Sigmoid colon (tissue), 7 donors: ENCODE measurements around the gene VANGL2. TPM values are rescaled to one million over a fixed set of nuclear protein-coding genes. Genes with fewer than 3 reads are reported as not detected.

Experiments
- DNase-seq: peaks from one replicate; pipeline ENCODE4 v3.0.0-alpha.2; 2019
- H3K27ac ChIP-seq, 4 donors: fragments of 200-600 bp; sonication (generic); one replicate each; pipeline ENCODE4 v1.5.1; 2016 to 2019; ENCODE audit warnings: mild to moderate bottlenecking in 1 of 4
- H3K27me3 ChIP-seq, 3 donors: fragments of 200-600 bp; sonication (generic); one replicate each; pipeline ENCODE4 v1.5.1; 2019; ENCODE audit warnings: mild to moderate bottlenecking in 1 of 3
- H3K36me3 ChIP-seq, 4 donors: fragments of 200-600 bp; sonication (generic); one replicate each; pipeline ENCODE4 v1.5.1; 2016 to 2019
- H3K4me1 ChIP-seq, 4 donors: fragments of 200-600 bp; sonication (generic); one replicate each; pipeline ENCODE4 v1.5.1; 2017 to 2019
- H3K4me3 ChIP-seq, 4 donors: fragments of 200-600 bp; sonication (generic); one replicate each; pipeline ENCODE4 v1.5.1; 2017 to 2019; ENCODE audit warnings: mild to moderate bottlenecking in 2 of 4, moderate library complexity in 1 of 4
- H3K9me3 ChIP-seq, 4 donors: fragments of 200-600 bp in 3 of 4; sonication (generic) in 3 of 4; one replicate each; pipeline versions ENCODE4 v1.5.1 to v1.6.1; 2013 to 2019
- EP300 ChIP-seq, 4 donors: sonication (generic); formaldehyde crosslinking; IDR thresholded peaks; one replicate each; pipeline ENCODE4 v1.6.1; 2017; ENCODE audit warnings: antibody characterized with exemption in 4 of 4
- POLR2A ChIP-seq, 2 donors: fragments of 450-650 bp; IDR thresholded peaks; one replicate each; pipeline ENCODE4 v1.6.1; 2016; ENCODE audit warnings: antibody characterized with exemption in 2 of 2, mild to moderate bottlenecking in 2 of 2, moderate library complexity in 2 of 2
- POLR2AphosphoS5 ChIP-seq, 4 donors: sonication (generic); formaldehyde crosslinking; IDR thresholded peaks; one replicate each; pipeline ENCODE4 v1.6.1; 2017; ENCODE audit warnings: antibody characterized with exemption in 4 of 4
- WGBS, 2 donors: extraction: QIAGEN DNeasy Blood & Tissue Kit; methylation state at CpG; one replicate each; pipeline ENCODE4 v1.1.7; 2013; 5-methylcytosine and 5-hydroxymethylcytosine counted together
- intact Hi-C: fragments of 100-400 bp; cut with DNase I; formaldehyde crosslinking; loops from one replicate; pipeline ENCODE4 v1.15.1; 2023
- polyA plus RNA-seq, 3 donors: library from polyadenylated mRNA; stranded (reverse); fragments of 200-250 nt; gene quantifications; one replicate each; pipeline ENCODE4 v1.2.3, GENCODE V29; 2013
- total RNA-seq, 4 donors: library from RNA; depleted of rRNA; stranded (reverse); fragments of >200 nt; gene quantifications; one replicate each; pipeline ENCODE4 v1.1.0, GENCODE V29; 2016
- TF ChIP-seq, protein P1 (sequence below), 4 experiments: fragments of 450-650 bp in 3 of 4; fragments of 200-600 bp in 1 of 4; IDR thresholded peaks; one replicate each; pipeline ENCODE4 v1.5.1; 2016 to 2019; ENCODE audit warnings: antibody characterized with exemption in 4 of 4, mild to moderate bottlenecking in 3 of 4, moderate library complexity in 2 of 4
- donor health status: healthy with polysubstance abuse.
- donor health status: Bipolar disorder and iron deficiency.
- donor health status: healthy.

VANGL2 gene
- 1 to 10 TPM; 3.2 to 6.6 (median 3.6) TPM for total RNA-seq
- polyA plus RNA-seq, result 1 to 10 TPM; 1.8 to 3.5 (median 2.6) TPM

DNA sequence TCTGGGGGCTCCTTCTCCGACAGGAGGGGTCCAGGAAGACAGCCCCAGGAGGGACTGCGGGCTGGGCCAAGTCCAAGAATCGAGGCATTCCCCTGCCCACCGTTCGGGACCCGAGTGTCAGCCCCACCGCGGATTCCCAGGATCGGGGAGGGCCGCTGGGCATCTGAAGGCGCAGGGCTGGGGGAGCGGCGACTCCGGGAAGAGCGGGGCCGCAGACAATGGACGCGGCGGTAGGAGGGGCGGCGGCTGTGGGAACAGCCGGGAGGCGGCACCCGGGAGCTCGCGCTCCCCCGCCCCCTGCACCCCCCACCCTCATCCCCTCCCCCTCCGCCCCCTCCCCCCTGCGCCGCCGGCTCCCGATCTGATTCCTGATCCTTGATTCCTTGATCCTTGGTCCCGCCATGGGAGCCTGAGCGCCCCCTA is at the start of gene VANGL2:
VANGL2 (plus strand) TSS at position 342 of the 423 bp plus-strand sequence. CDS start 15,274 bp downstream, outside the sequence.
- TF ChIP-seq POLR2A (IDR thresholded peaks at IDR 0.05) (no peak), POLR2AphosphoS5 (IDR thresholded peaks at IDR 0.05) (peak; percentile 20 to 54 (median 39))
- H3K4me3 ChIP-seq, result peak within 1 kb of the TSS; percentile 59 to 82 (median 77)
- WGBS, 2 donors, result 1% methylated on average over 29 to 32 of the region's 34 CpGs
- no peaks in the 10 kb centered on the region for H3K27me3 ChIP-seq
- peak; percentile 89 for DNase-seq
- H3K9me3 ChIP-seq, result no peaks in the 10 kb centered on the region
- no peaks in the 10 kb centered on the region for H3K36me3 ChIP-seq
- intact Hi-C loops, result loop anchor here (5.0 kb wide), 1 partner anchor 58 kb away; the partner anchor contains the start of genes COPA and NCSTN
- H3K4me1 ChIP-seq, result peaks cover 0 to 22% (median 13%) of the 10 kb centered on the region in 4 donors
- H3K27ac ChIP-seq, result peak within 1 kb of the TSS; percentile 65 to 83 (median 72)

DNA sequence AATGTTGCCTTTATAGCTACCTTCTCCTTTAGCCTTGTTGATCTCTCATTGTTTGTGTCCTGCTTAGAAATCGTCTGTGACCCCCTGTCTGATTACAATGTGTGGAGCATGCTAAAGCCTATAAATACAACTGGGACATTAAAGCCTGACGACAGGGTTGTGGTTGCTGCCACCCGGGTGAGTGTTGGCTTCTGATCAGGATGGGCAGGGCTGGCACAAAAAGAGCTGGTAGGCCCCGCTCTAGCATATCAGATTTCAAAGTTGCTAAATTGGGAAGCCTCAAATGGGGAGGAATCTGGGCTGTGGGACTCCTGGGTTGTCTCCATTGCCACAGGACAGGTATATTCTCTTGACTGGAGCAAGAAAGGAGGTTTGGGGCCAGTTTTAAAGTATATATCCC is 48.7 kb upstream of the VANGL2 start:
- H3K27me3 ChIP-seq, result no peaks in the 10 kb centered on the region
- H3K4me3 ChIP-seq, result no peak overlapping the region
- no peaks in the 10 kb centered on the region for H3K9me3 ChIP-seq
- peaks cover 62 to 98% (median 74%) of the 10 kb centered on the region in 4 donors for H3K36me3 ChIP-seq
- no peak for DNase-seq
- TF ChIP-seq, protein P1, sequence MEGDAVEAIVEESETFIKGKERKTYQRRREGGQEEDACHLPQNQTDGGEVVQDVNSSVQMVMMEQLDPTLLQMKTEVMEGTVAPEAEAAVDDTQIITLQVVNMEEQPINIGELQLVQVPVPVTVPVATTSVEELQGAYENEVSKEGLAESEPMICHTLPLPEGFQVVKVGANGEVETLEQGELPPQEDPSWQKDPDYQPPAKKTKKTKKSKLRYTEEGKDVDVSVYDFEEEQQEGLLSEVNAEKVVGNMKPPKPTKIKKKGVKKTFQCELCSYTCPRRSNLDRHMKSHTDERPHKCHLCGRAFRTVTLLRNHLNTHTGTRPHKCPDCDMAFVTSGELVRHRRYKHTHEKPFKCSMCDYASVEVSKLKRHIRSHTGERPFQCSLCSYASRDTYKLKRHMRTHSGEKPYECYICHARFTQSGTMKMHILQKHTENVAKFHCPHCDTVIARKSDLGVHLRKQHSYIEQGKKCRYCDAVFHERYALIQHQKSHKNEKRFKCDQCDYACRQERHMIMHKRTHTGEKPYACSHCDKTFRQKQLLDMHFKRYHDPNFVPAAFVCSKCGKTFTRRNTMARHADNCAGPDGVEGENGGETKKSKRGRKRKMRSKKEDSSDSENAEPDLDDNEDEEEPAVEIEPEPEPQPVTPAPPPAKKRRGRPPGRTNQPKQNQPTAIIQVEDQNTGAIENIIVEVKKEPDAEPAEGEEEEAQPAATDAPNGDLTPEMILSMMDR (IDR thresholded peaks at IDR 0.05), result no peak
- no peak overlapping the region for H3K27ac ChIP-seq
- intact Hi-C loops, result no loop called here
- no peaks in the 10 kb centered on the region for H3K4me1 ChIP-seq
- WGBS, 2 donors, result 81 to 90% methylated on average over 4 of the region's 4 CpGs

DNA sequence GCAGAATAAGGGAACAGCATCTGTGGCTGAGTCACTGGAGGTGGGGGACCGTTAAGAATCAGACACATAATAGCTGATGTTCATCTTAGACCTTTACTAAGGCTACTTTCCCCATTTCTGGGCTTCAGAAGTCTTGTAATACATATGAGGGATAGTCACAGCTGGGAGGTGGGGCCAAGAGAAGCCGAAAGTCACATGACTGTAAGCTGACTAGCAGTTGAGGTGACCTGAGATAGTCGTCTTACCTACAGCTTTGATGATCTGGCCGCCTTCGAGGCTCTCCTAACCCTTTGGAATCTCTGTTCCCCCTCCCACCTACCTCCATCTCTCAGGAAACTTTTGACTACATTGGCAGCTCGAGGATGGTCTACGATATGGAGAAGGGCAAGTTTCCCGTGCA is 47.8 kb upstream of the VANGL2 start:
- no peak overlapping the region for H3K4me3 ChIP-seq
- no peaks in the 10 kb centered on the region for H3K27me3 ChIP-seq
- intact Hi-C loops, result no loop called here

DNA sequence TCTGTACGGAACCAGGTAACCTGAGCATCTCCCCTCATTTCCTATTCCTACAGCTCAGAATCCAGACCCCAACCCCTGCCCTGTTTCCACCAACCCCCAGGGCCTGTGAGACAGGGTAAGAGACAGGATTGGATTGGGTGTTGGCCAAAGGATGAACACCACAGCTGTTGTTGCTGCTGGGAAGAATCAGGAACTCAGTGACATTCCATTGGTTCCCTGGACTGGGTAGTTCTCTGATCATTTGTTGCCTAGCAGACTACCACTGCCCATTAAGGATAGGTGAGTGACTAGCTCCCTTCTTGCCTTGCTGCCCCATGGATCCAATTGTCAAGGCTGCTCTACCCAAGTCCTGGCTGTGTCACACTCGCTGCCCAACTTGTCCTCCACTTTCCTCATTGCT is 47.1 kb upstream of the VANGL2 start:
- WGBS, 2 donors, result 94% methylated on average over 2 of the region's 2 CpGs
- Histone ChIP-seq H3K36me3 (peaks cover 60 to 100% (median 86%) of the 10 kb centered on the region in 4 donors), H3K27ac (no peak overlapping the region), H3K4me3 (no peak overlapping the region), H3K27me3 (no peaks in the 10 kb centered on the region), H3K9me3 (no peaks in the 10 kb centered on the region), H3K4me1 (no peaks in the 10 kb centered on the region)
- DNase-seq, result no peak
- intact Hi-C loops, result no loop called here
- TF ChIP-seq, protein P1 (IDR thresholded peaks at IDR 0.05), result no peak
- TF ChIP-seq EP300 (IDR thresholded peaks at IDR 0.05) (no peak), POLR2A (IDR thresholded peaks at IDR 0.05) (no peak)

More for the DNA sequence above, 47.8 kb upstream of the VANGL2 start:
- 92% methylated on average over 8 of the region's 8 CpGs for WGBS, 2 donors
- TF ChIP-seq, protein P1 (IDR thresholded peaks at IDR 0.05), result no peak
- TF ChIP-seq EP300 (IDR thresholded peaks at IDR 0.05), result no peak
- TF ChIP-seq POLR2AphosphoS5 (IDR thresholded peaks at IDR 0.05), result no peak
- no peak for TF ChIP-seq POLR2A (IDR thresholded peaks at IDR 0.05)
- Histone ChIP-seq H3K36me3 (peaks cover 63 to 100% (median 82%) of the 10 kb centered on the region in 4 donors), H3K27ac (no peak overlapping the region), H3K4me1 (no peaks in the 10 kb centered on the region), H3K9me3 (no peaks in the 10 kb centered on the region)
- no peak for DNase-seq

DNA sequence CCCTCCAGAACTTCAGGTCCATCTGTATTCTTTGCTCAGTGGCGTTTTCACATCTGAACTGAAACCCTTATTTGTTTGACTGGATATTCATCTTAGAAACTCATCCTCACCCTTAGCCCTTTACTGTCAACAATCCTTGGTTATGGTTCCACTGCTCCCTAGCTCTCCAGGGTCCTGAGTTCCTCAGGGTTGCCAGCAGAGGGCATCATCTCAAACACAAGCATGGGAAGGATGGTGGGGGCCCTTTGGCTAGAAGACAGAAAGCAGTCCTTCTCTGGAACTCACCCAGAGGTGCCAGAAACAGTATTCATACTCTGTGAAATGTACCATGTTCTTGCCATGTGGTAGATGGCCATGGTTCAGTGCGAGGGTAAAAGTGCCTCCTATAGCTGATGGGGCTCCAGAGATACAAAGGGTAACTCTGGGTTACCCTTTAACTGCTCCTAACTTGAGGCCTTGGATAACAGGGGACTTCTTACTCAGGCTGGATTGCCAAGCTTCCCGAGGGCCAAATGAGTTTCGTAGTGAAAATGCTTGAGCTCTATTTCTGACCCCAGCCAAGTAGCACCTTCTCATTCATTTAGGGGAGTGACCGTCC is 45.9 kb upstream of the VANGL2 start:
- no peaks in the 10 kb centered on the region for H3K9me3 ChIP-seq
- intact Hi-C loops, result no loop called here
- TF ChIP-seq POLR2AphosphoS5 (IDR thresholded peaks at IDR 0.05), result no peak
- TF ChIP-seq, protein P1 (IDR thresholded peaks at IDR 0.05), result peak in 2 of 4 experiments; percentile 11 to 27
- no peak overlapping the region for H3K4me3 ChIP-seq
- no peak overlapping the region for H3K27ac ChIP-seq
- peaks cover 57 to 96% (median 82%) of the 10 kb centered on the region in 4 donors for H3K36me3 ChIP-seq
- DNase-seq, result no peak
- H3K4me1 ChIP-seq, result no peaks in the 10 kb centered on the region
- 75 to 86% methylated on average over 5 of the region's 5 CpGs for WGBS, 2 donors
- H3K27me3 ChIP-seq, result no peaks in the 10 kb centered on the region
